HG03095 (cell line): ENCODE measurements around the gene CHST11.

ENCODE experiments used
- ATAC-seq: cut with Tn5 transposase; IDR thresholded peaks from one replicate; pipeline ENCODE4 v1.9.1; 2021; ENCODE audit warnings: moderate library complexity; ENCODE audit not compliant: unreplicated experiment

The CHST11 gene

DNA sequence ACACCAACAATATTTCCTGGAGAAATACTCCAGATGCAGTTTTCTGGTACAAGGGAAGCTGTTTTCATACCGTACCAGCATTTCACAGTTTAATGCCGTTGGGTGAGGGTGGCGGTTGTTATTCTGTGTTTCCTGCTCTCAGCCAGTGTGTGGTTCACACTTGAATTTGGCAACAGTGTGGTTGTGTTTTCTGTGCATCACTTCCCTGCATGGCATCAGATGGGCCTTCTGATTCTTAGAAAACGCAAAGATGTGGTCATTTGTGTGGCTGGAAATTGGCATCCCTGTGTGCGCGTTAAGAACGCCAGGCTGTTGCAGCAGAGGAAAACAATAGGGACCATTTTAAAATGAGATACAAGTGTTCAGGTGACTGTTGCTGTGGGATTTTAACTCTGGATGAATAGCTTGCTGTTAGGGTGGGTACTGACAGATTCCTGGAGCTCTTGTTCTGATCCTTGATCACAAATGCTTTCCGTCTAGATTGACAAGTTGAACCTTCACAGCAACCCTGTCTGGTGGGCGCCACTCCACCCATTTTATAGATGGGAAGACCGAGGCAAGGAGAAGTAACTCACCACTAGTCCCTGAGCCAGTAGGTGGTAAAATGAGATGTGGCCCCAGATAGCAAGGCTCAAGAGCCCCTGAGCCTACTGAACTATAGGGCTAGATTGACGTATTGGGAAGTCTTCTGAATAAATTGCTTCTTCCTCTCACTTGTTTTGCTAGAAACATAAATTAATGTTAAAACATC is 231.2 kb downstream of the CHST11 start:
- ATAC-seq: no peak

GRCh38 chr12:104689635-104690034 is 232.9 kb downstream of the CHST11 start:
- ATAC-seq: no peak

- peak; percentile 47 for ATAC-seq
These were observed 235.2 kb downstream of the CHST11 start for GRCh38 chr12:104691721-104692556.

- no peak for ATAC-seq
These were observed 235.9 kb downstream of the CHST11 start for GRCh38 chr12:104692557-104693218.

DNA sequence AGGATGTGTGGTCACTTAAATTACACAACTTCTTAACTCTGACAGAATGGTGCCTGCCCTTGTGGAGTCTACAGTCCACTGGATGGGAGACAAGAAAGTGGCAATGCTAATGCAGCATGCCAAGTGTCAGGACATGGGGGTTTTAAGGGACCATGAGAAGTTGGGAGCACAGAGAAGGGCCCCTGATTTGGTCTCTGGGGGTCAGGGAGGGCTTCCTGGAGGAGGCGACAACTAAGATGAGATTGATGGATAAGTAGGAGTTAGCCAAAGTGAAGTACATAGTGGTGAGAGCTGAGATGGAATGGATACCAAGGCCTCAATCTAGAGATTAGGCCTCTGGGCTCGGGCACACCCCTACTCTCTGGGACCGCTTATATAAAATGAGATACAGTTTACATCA is 236.7 kb downstream of the CHST11 start:
- no peak for ATAC-seq

DNA sequence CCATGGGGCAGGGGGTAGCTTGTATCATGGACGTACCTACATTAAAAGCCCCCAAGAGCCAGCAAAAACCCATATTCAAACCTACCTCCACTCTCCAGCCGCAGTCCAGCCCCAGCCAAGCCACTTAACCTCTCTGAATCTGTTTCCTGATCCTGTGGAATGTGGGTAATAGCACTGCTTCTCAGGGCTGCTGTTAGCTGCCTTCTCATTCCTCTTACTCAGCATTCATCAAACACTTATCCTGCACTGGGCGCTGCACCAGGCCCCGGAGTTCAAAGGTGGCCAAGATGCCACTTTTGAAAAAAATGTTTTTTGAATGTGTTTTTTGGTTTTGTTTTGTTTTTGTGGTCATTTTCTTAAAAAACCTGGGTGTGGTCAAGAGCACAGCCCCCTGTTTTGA is 237.4 kb downstream of the CHST11 start:
- ATAC-seq: no peak

- ATAC-seq: no peak
These were observed 238.0 kb downstream of the CHST11 start for GRCh38 chr12:104694711-104695110.

- no peak for ATAC-seq
These were observed 238.9 kb downstream of the CHST11 start for GRCh38 chr12:104695453-104696148.

DNA sequence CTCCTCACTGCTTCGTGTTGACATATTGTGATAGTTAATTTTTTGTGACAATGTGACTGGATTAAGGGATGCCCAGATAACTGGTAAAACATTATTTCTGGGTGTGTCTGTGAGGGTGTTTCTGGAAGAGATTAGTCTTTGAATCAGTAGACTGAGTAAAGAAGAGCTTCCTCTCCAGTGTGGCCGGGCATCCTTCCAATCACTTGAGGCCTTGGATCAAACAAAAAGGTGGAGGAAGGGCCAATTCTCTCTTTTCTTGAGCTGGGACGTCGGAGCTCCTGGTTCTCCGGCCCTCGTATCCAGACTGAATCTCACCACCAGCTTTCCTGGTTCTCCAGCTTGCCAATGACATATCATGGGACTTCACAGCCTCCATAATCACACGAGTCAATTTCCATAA is 240.4 kb downstream of the CHST11 start:
- ATAC-seq: no peak

- ATAC-seq: no peak
These were observed 242.1 kb downstream of the CHST11 start for GRCh38 chr12:104698871-104699270.

DNA sequence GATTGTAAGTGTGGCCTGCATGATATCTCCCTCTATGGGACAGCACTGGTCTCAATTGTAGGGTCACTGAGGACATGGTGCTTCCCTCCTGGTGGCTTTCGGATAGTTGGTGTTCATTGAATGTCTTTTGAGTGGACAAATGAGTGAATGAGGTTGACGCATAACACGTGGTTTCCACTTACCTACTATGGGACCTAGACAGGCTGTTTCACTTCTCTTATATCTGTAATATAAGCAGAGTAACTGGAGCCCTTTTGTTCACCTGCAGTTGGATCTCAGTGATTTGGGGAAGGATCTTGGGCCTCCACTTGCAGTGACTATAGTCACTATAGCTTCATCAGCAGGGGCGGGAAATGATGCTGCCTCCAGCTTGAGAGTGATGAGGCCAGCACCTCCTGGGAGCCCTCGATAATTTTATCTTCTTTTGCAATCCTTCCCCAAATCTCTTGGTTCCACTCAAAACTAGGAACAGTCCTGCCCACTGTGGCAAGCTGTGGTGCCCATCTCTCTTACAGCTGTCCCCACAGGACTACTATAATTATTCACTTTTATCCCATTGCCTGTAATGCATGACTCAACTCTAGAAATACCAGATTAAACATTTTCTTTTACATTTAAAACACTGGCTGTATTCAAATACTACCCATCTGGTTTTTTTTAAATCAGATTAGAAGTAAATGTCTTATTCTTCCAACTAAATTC is 242.9 kb downstream of the CHST11 start:
- no peak for ATAC-seq

- no peak for ATAC-seq
These were observed 243.6 kb downstream of the CHST11 start for GRCh38 chr12:104700324-104700723.

DNA sequence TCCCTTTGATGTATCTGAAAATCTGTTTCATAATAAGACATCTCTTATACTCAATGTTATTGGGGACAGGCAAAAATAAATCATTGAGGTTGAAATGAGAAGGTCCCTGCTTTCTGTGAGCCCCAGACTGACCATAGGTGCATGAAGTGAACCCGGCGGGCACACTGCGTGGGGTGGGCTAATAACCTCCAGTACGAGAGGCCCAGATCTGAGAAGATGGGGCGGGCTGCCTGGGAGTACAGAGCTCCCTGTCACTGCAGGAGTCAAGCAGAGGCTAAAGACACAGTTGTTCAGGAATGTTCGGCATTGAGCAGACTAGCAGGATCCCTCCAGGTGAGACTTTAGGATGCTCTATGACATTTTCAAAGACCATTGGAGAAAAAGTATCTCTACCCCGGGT is 244.6 kb downstream of the CHST11 start:
- ATAC-seq: no peak

GRCh38 chr12:104701756-104702155 is 245.0 kb downstream of the CHST11 start:
- no peak for ATAC-seq

DNA sequence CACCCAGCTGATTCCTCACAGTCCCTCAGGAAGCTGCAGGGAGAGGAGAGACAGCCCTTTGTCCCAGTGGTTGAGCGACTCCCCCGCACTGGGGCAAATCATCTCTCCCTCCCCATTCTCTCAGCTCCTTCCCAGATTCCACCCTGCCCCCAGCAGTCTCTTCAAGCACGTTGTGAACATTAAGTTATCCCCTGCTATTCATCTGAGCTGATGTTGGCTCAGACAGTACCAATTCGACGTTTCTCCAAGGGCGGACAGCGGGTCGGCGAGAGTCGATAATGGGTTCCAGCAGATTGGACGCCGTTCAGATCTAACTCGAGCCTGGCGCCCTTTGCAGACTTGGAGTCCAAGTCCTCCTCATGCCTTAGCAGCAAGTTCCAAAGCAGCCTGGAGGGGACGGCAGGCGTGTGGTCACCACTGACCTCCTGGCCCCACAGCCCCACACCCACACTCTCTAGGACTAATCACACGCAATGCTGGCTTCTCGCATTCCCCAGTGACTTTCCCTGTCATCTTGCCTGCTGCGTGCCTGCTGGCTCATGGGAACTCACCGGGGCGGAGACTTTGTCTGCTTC is 245.9 kb downstream of the CHST11 start:
- ATAC-seq: no peak

DNA sequence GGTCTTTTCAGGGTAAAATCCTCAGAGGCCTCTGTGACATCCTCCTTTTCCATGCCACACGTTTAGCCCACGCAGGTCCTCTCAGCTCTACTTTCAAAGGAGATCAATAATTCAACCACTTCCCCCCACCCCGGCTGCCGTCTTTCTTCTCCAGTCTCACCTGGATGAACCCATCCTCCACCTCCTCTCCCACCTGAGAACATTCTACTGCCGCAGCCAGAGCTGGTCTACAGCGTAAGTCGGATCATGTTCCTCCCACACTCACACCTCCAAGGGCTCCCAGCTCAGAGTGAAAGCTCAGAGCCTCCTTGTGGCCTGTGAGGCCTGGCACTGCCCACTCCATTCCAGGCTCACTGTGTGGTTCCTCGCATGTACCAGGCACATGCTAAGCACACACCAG is 246.6 kb downstream of the CHST11 start:
- ATAC-seq: no peak

DNA sequence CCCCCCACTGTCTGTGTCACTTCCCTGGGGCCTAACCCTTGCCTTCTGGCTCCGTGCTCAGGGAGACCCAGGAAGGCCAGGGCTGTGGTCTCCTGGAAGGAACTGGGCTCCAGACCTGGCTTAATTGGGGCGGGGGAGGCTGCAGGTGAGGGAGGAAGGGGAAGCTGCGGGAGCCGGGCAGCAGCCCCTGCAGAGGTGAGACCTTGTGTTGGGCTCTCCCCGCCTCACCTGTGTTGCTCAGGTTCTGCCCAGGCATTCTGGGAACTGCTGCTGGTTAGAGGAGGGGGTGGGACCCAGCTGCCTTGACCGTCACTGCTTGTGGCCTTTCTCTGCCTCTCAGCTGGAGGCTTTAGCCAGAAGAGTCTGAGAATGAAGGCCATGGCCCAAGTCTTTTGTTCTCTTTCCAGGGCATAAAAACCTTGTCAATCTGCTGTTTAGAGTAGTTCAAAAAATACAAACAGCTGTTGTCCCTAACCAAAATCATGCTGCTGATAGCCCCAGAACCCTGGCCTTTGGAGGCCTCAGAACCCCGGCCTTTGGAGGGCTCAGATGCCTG is 247.6 kb downstream of the CHST11 start:
- no peak for ATAC-seq

- ATAC-seq: no peak
These were observed 250.4 kb downstream of the CHST11 start for GRCh38 chr12:104707194-104707593.

- no peak for ATAC-seq
These were observed 251.2 kb downstream of the CHST11 start for GRCh38 chr12:104707794-104708558.
